H1 (cell line): ENCODE measurements around the gene DNAJB13. TPM values are rescaled to one million over a fixed set of nuclear protein-coding genes. Genes with fewer than 3 reads are reported as not detected.

Experiments
- JUN ChIP-seq: IDR thresholded peaks from 2 replicates; pipeline ENCODE4 v1.6.1; 2011; ENCODE audit warnings: low read depth, mild to moderate bottlenecking, improper control_type of control experiment, low read length
- RAD21 ChIP-seq, 2 experiments: IDR thresholded peaks in 1 of 2; conservative IDR thresholded peaks in 1 of 2; 2 replicates each; pipeline ENCODE4 v1.6.1; 2011; ENCODE audit warnings: low read depth in 2 of 2, low read length in 2 of 2, improper control_type of control experiment in 1 of 2, inconsistent platforms in 1 of 2, mild to moderate bottlenecking in 1 of 2, moderate library complexity in 1 of 2
- RNF2 ChIP-seq: fragments of 200-900, 300-1000 bp; sonication (generic); IDR thresholded peaks from 2 replicates; pipeline ENCODE4 v1.7.1; 2016; ENCODE audit warnings: borderline replicate concordance, low read depth, mild to moderate bottlenecking, antibody characterized with exemption, low read length; ENCODE audit not compliant: poor library complexity, severe bottlenecking; ENCODE audit errors: missing control alignments
- RXRA ChIP-seq: IDR thresholded peaks from 2 replicates; pipeline ENCODE4 v1.6.1; 2011; ENCODE audit warnings: low read depth, mild to moderate bottlenecking, low read length, moderate library complexity; ENCODE audit not compliant: insufficient read depth
- SP1 ChIP-seq: IDR thresholded peaks from 2 replicates; pipeline ENCODE4 v1.6.1; 2011; ENCODE audit warnings: low read depth, low read length
- YY1 ChIP-seq: IDR thresholded peaks from 2 replicates; pipeline ENCODE4 v1.6.1; 2011; ENCODE audit warnings: low read depth, mild to moderate bottlenecking, low read length
- polyA plus RNA-seq, 7 experiments: library from polyadenylated mRNA; depleted of rRNA in 3 of 7; stranded (reverse) in 5 of 7; unstranded in 2 of 7; fragments of >200 nt in 5 of 7; fragments of 200-250 nt in 2 of 7; gene quantifications; 1 replicate in 5 of 7; 2 replicates in 1 of 7; 4 replicates in 1 of 7; pipeline versions ENCODE4 v1.2.1 to v1.2.3, GENCODE V29; 2011 to 2013; ENCODE audit warnings: missing spikeins in 2 of 7, mixed read lengths in 2 of 7
- total RNA-seq: library from RNA; stranded (reverse); fragmentation: NEBNext Ultra II Directional; extraction: Animal tissue kit (Norgen Biotek cat#: 25700); gene quantifications from 2 replicates; pipeline ENCODE4 v1.2.1, GENCODE V29; 2021
- TF ChIP-seq, protein P1 (sequence below): IDR thresholded peaks from 2 replicates; pipeline ENCODE4 v1.6.1; 2012; ENCODE audit warnings: inconsistent platforms
- TF ChIP-seq, protein P2 (sequence below), 3 experiments: IDR thresholded peaks; 1 replicate in 2 of 3; 2 replicates in 1 of 3; pipeline versions ENCODE4 v1.5.1 to v1.6.1; 2011; ENCODE audit warnings: low read length in 3 of 3, mild to moderate bottlenecking in 3 of 3, inconsistent platforms in 2 of 3, low read depth in 1 of 3, moderate library complexity in 1 of 3; ENCODE audit not compliant: insufficient read depth in 1 of 3; ENCODE audit errors: control extremely low read depth in 1 of 3

DNAJB13 gene
- total and polyA plus RNA-seq, 2 of the 8 experiments (the other 6 are each of a cell fraction or from before 2014, with no cell fraction given), result 0.27 TPM; not detected in 1

- no peak for TF ChIP-seq RXRA
- TF ChIP-seq, protein P1, sequence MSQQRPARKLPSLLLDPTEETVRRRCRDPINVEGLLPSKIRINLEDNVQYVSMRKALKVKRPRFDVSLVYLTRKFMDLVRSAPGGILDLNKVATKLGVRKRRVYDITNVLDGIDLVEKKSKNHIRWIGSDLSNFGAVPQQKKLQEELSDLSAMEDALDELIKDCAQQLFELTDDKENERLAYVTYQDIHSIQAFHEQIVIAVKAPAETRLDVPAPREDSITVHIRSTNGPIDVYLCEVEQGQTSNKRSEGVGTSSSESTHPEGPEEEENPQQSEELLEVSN, result no peak
- TF ChIP-seq RNF2, result no peak
- no peak for TF ChIP-seq JUN
- TF ChIP-seq RAD21 (IDR thresholded peaks at IDR 0.05 in 1 of 2, conservative IDR thresholded peaks at IDR 0.05 in 1 of 2; ENCODE audit: low read depth in 2 of 2, low read length in 2 of 2), result peak; percentile 92 to 96
- 0 out of 2 replicates have a peak, but pooled peaks have one; percentile 26 for TF ChIP-seq SP1
- TF ChIP-seq YY1, result 0 out of 2 replicates have a peak, but pooled peaks have one; percentile 51
- TF ChIP-seq, protein P2, sequence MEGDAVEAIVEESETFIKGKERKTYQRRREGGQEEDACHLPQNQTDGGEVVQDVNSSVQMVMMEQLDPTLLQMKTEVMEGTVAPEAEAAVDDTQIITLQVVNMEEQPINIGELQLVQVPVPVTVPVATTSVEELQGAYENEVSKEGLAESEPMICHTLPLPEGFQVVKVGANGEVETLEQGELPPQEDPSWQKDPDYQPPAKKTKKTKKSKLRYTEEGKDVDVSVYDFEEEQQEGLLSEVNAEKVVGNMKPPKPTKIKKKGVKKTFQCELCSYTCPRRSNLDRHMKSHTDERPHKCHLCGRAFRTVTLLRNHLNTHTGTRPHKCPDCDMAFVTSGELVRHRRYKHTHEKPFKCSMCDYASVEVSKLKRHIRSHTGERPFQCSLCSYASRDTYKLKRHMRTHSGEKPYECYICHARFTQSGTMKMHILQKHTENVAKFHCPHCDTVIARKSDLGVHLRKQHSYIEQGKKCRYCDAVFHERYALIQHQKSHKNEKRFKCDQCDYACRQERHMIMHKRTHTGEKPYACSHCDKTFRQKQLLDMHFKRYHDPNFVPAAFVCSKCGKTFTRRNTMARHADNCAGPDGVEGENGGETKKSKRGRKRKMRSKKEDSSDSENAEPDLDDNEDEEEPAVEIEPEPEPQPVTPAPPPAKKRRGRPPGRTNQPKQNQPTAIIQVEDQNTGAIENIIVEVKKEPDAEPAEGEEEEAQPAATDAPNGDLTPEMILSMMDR (IDR thresholded peaks at IDR 0.05; ENCODE audit: control extremely low read depth in 1 of 3, insufficient read depth in 1 of 3, low read depth in 1 of 3, low read length in 3 of 3), result peak in 2 of 3 experiments; percentile 81 to 82; a peak in 3 of 4 replicates
Measured at GRCh38 chr11:73931039-73931645, 19.7 kb upstream of the DNAJB13 start (continued).
